Breast epithelium (tissue), 3 donors: ENCODE measurements around the gene POLR1E.

Source experiments
- POLR2A ChIP-seq: fragments of 450-650 bp; IDR thresholded peaks from one replicate; pipeline ENCODE4 v1.6.1; 2016; ENCODE audit warnings: antibody characterized with exemption, mild to moderate bottlenecking, moderate library complexity
- POLR2AphosphoS5 ChIP-seq, 3 donors: sonication (generic); formaldehyde crosslinking; IDR thresholded peaks; one replicate each; pipeline ENCODE4 v1.6.1; 2017; ENCODE audit warnings: antibody characterized with exemption in 3 of 3
- TF ChIP-seq, protein P1 (sequence below), 3 donors: fragments of 450-650 bp; IDR thresholded peaks; one replicate each; pipeline ENCODE4 v1.5.1; 2016 to 2017; ENCODE audit warnings: antibody characterized with exemption in 3 of 3, mild to moderate bottlenecking in 3 of 3, moderate library complexity in 3 of 3

DNA sequence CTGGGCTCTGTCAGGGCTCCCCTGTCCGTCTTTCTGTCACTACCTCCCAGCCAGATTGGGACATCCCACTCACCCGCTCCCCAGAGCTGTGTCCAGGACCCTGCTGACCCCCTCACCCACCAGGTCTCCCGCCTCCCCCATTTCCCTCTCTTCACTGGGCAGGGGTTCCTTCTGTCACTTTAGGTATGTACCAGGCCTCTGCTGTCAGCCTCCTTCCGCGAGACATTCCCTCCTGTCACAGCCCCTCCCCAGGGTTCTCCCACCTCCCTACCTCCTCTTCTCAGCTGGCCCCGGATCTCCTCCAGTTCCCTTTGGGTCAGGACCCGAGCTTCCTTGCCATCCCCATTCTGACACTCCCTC is 488 bp downstream of the POLR1E start:
- TF ChIP-seq, protein P1, sequence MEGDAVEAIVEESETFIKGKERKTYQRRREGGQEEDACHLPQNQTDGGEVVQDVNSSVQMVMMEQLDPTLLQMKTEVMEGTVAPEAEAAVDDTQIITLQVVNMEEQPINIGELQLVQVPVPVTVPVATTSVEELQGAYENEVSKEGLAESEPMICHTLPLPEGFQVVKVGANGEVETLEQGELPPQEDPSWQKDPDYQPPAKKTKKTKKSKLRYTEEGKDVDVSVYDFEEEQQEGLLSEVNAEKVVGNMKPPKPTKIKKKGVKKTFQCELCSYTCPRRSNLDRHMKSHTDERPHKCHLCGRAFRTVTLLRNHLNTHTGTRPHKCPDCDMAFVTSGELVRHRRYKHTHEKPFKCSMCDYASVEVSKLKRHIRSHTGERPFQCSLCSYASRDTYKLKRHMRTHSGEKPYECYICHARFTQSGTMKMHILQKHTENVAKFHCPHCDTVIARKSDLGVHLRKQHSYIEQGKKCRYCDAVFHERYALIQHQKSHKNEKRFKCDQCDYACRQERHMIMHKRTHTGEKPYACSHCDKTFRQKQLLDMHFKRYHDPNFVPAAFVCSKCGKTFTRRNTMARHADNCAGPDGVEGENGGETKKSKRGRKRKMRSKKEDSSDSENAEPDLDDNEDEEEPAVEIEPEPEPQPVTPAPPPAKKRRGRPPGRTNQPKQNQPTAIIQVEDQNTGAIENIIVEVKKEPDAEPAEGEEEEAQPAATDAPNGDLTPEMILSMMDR (IDR thresholded peaks at IDR 0.05) = no peak
- no peak for TF ChIP-seq POLR2A
- TF ChIP-seq POLR2AphosphoS5 (IDR thresholded peaks at IDR 0.05) = no peak
